Right ventricle myocardium superior (tissue), 1 donor: ENCODE measurements around the gene GHRH. TPM values are rescaled to one million over a fixed set of nuclear protein-coding genes. Genes with fewer than 3 reads are reported as not detected.

Source experiments
- ATAC-seq: fragments of 200-7000 bp; cut with Tn5 transposase; one replicate; pipeline ENCODE4 v1.9.1; 2020; ENCODE audit warnings: mild to moderate bottlenecking; ENCODE audit not compliant: poor library complexity
- DNase-seq: peaks from one replicate; pipeline ENCODE4 v3.0.0-alpha.2; 2020
- intact Hi-C: fragments of 100-400 bp; cut with DNase I; formaldehyde crosslinking; loops from one replicate; pipeline ENCODE4 v1.11.2; 2022
- long read RNA-seq: library from polyadenylated mRNA; unstranded; transcript quantifications from one replicate; pipeline ENCODE4 v2.0.0, GENCODE V29; 2021
- total RNA-seq: library from RNA; stranded (reverse); fragmentation: NEBNext Ultra II Directional; extraction: Animal tissue kit (Norgen Biotek cat#: 25700); gene quantifications from one replicate; pipeline ENCODE4 v1.2.1, GENCODE V29; 2021
- donor health status: DM: no; HTN: yes; CAD: no; lungs with severe emphysema.

The GHRH gene
- total RNA-seq, result 0.97 TPM
- long read RNA-seq, result 0 reads

GRCh38 chr20:37261714-37262113 is at the start of gene GHRH:
GHRH (minus strand) TSS chr20:37261814; CDS start chr20:37256889, 4,925 bp downstream.
- intact Hi-C loops, result no loop called here
- ATAC-seq, result no peak
- no peak for DNase-seq

- no peak for ATAC-seq
- no peak for DNase-seq
- intact Hi-C loops, result no loop called here
These were observed 49.3 kb upstream of the GHRH start for GRCh38 chr20:37310951-37311350.

- ATAC-seq (no peak), DNase-seq (no peak)
- intact Hi-C loops, result no loop called here
These were observed 48.4 kb upstream of the GHRH start for GRCh38 chr20:37309936-37310590.

- no peak for DNase-seq
- no peak for ATAC-seq
- intact Hi-C loops, result no loop called here
These were observed 47.7 kb upstream of the GHRH start for GRCh38 chr20:37309290-37309689.

GRCh38 chr20:37308086-37309050 is 46.8 kb upstream of the GHRH start:
- ATAC-seq, result peak; percentile 28
- intact Hi-C loops, result no loop called here
- no peak for DNase-seq

- DNase-seq, result no peak
- intact Hi-C loops, result no loop called here
- ATAC-seq, result no peak
These were observed 44.2 kb upstream of the GHRH start for GRCh38 chr20:37305839-37306238.

GRCh38 chr20:37305079-37305478 is 43.5 kb upstream of the GHRH start:
- ATAC-seq (no peak), DNase-seq (no peak)
- intact Hi-C loops, result no loop called here

- DNase-seq, result no peak
- no peak for ATAC-seq
- intact Hi-C loops, result no loop called here
These were observed 42.0 kb upstream of the GHRH start for GRCh38 chr20:37303637-37304036.

GRCh38 chr20:37302981-37303380 is 41.4 kb upstream of the GHRH start:
- intact Hi-C loops, result no loop called here
- no peak for DNase-seq
- no peak for ATAC-seq

GRCh38 chr20:37301558-37301957 is 39.9 kb upstream of the GHRH start:
- ATAC-seq, result no peak
- intact Hi-C loops, result no loop called here
- no peak for DNase-seq

GRCh38 chr20:37301120-37301519 is 39.5 kb upstream of the GHRH start:
- DNase-seq (no peak), ATAC-seq (no peak)
- intact Hi-C loops, result no loop called here

- DNase-seq (no peak), ATAC-seq (peak; percentile 44)
- intact Hi-C loops, result no loop called here
These were observed 38.3 kb upstream of the GHRH start for GRCh38 chr20:37299718-37300528.

- no peak for DNase-seq
- ATAC-seq, result no peak
- intact Hi-C loops, result no loop called here
These were observed 36.8 kb upstream of the GHRH start for GRCh38 chr20:37298190-37298939.

GRCh38 chr20:37297066-37297736 is 35.6 kb upstream of the GHRH start:
- DNase-seq, result no peak
- intact Hi-C loops, result no loop called here
- ATAC-seq, result no peak

- no peak for ATAC-seq
- no peak for DNase-seq
- intact Hi-C loops, result no loop called here
These were observed 34.8 kb upstream of the GHRH start for GRCh38 chr20:37296371-37296770.

GRCh38 chr20:37295595-37295994 is 34.0 kb upstream of the GHRH start:
- DNase-seq, result no peak
- ATAC-seq, result no peak
- intact Hi-C loops, result no loop called here

- intact Hi-C loops, result no loop called here
- DNase-seq, result no peak
- no peak for ATAC-seq
These were observed 33.4 kb upstream of the GHRH start for GRCh38 chr20:37295001-37295400.
